D341Med (cell line): Measurements from ENCODE around the gene ST7L.
"Not testable (repeated sequence)": the region's sequence is repeated elsewhere in the genome, so short reads cannot be mapped to it uniquely, and the experiment has no call there.

Source experiments
- DNase-seq: peaks from one replicate; pipeline ENCODE4 v3.0.0; 2012; ENCODE audit warnings: low spot score

Gene ST7L

GRCh38 chr1:112492076-112492475 lies 126.9 kb downstream of the ST7L start:
- no peak for DNase-seq

DNA sequence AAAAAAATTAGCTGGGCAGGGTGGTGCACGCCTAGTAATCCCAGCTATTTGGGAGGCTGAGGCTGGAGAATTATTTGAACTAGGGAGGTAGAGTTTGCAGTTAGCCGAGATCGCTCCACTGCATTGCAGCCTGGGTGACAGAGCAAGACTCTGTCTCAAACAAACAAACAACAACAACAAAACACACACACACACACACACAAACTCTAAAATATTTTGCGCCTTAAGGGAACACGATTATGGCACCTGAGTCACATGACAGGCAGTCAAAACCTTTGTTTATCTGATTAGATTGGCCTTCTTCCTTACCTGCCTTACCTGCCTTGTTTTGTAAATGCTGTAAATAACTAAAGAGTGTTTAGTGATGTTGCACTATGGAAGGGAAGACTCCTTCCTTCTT lies 130.8 kb downstream of the ST7L start:
- no peak for DNase-seq

GRCh38 chr1:112487686-112488085 lies 131.3 kb downstream of the ST7L start:
- not testable (repeated sequence) for DNase-seq

DNA sequence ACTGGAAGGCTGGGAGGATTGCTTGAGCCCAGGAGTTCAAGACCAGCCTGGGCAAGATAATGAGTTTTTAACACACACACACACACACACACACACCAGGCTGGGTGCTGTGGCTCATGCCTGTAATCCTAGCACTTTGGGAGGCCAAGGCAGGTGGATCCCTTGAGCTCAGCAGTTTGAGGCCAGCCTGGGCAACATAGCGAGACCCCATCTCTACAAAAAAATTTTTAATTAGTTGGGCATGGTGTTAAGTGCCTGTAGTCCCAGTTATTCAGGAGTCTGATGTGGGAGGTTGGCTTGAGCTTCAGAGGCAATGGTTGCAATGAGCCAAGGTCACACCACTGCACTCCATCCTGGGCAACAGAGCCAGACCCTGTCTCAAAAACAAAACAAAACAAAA lies 132.9 kb downstream of the ST7L start:
- not testable (repeated sequence) for DNase-seq

DNA sequence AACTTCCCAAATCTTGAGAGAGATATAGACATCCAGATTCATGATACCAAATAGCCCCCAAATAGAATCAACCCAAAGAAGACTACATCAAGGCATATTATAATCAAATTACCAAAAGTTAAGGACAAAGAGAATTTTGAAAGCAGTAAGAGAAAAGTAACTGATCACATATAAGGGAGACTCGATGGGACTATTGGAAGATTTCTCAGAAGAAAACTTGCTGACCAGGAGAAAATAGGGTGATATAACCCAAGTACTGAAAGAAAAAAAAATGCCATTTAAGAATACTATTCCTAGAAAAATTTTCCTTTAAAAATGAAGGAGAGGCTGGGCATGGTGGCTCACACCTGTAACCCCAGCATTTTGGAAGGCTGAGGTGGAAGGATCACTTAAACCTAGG lies 140.6 kb downstream of the ST7L start:
- no peak for DNase-seq

DNA sequence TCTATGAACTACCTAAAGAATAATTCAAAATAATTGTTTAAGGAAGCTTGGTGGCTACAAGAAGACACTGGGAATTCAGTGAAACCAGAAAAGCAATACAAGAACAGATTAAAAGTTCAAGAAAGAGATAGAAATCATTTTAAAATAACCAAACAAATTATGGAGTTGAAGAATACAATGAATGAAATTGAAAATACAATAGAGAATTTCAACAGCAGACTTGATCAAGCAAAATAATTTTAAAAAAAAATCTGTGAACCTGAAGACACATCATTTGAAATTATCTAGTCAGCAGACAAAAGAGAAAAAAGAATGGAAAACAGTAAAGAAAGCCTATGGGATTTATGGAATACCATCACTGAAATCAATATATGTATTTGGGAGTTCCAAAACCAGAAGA lies 141.4 kb downstream of the ST7L start:
- no peak for DNase-seq
